Stimulated activated CD8-positive, alpha-beta memory T cell treated with anti-CD3 and anti-CD28 coated beads, Interleukin-15, amount 100 ng/mL, for 4 hours (primary cell): Measurements from ENCODE around the gene CLSTN2.

Experiments used
- DNase-seq, 2 donors: peaks; one replicate each; pipeline ENCODE4 v3.0.0-alpha.2; 2020; ENCODE audit warnings: low read depth in 2 of 2

CLSTN2 gene

DNA sequence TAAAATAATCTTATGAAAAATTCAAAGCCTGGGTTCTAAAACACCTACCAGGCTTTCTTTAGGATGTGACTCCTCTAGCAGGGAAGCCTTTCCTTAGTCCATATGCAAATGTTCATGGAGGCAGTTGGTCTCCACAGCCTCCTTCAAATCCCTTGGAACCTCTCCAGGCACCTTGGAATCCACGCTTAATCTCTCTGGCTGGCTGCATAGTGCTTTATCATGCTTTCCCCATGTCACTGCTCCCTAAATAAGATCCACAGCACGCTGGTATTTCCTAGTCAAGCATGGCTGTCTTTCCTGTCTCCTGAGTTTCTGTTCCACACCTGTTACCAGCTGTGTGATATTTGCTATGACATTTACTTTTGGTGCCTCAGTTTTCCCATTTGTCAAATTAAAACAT, 71.3 kb downstream of the CLSTN2 start:
- no peak for DNase-seq

DNA sequence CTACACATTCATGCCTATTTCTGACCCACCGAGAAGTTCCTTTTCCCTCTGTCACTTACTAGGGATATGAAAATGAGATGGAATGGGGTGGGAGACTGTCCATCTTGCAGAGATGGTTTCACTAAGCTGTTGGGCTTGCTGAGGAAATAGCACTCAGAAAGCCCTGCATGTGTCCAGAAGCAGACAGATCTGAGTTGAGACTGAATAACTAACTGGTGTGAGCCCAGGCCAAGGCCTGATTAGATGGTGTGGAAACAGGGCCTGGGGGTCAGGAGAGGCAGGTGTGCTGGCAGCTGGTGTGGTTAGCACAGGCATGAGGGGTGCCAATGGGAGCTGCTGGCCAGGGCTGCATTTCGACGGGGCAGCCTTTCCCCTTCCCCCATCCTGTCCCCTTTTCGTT, 72.1 kb downstream of the CLSTN2 start:
- DNase-seq = no peak

DNA sequence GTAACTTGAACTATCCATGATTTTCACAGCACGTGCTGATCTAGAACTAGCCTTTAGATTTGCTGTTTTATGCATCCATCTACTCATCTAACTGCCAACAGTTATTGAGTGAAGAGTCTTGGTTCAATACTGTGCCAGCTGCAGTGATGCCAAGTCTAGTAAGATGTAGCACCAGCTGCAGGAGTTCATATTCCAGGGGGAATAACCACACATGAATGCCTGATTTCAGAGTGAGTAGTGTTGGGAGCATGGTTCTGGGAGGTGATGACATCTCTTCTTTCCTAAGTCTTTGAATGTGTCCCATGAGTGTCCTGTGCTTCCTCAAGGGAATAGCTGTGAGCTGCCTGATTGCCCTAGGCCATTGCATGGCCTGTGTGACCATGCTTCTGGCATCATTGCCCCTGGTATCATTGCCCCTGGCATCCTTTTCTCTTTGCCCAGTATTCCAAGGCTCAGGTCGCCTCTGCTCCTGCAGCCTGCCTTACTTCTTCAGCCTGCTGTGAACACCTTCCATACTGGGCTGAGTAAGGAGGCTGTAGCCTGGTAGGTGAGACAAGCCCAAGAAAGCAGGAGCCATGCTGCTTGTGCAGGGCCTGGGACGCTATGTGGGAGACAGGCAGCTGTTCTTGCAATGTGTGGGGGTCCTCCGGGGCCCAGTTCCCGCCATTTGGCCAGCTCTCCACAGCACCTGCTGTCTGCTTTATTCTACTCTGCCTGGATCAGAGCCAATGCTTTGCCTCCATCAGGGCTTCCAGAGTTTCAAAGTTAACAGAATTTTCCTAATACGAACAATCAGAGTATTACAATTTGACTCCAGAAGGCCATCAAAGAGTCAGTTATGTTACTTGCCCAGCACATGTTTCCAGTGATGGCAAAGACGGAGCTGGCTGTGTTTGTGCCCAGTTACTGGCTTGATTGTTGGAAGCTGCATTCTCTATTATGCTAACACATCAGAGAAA, 73.2 kb downstream of the CLSTN2 start:
- DNase-seq = no peak

DNA sequence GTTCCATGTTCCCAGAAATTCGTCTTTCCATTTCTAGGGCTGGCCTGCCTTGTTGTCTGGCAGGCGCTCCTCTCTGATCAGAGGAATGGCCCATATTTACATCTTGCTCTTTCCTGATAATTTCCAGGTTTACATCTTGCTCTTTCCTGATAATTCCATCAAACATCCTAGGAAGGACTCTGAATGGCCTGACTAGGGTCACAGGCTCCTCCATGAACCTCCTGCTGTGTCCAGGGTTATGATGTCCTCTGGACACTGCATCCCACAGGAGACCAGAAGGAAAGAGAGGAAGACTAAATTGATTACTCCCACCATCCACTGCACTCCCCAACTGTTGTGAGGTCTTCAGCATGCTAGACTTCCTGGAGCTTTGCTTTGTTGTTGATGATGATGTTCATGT, 75.4 kb downstream of the CLSTN2 start:
- DNase-seq = no peak

DNA sequence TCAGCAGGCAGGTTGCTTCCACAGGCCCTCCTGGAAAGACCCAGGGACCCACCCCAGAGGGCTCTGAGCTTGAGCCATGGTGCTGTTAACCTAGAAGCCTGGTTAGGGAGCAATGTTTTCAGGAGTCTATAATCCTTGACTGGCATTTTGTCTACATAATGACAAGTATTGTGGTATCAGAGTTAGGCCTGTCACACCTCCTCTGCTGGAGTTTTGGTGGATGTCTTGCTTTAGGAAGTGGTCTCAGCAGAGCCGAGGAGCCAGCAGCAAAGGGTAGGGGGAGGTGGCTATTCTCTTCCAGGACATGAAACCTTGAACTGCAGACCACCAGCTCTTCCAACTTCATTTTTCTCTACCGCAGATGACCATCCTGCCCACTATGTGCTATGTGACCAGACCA, 76.1 kb downstream of the CLSTN2 start:
- no peak for DNase-seq

DNA sequence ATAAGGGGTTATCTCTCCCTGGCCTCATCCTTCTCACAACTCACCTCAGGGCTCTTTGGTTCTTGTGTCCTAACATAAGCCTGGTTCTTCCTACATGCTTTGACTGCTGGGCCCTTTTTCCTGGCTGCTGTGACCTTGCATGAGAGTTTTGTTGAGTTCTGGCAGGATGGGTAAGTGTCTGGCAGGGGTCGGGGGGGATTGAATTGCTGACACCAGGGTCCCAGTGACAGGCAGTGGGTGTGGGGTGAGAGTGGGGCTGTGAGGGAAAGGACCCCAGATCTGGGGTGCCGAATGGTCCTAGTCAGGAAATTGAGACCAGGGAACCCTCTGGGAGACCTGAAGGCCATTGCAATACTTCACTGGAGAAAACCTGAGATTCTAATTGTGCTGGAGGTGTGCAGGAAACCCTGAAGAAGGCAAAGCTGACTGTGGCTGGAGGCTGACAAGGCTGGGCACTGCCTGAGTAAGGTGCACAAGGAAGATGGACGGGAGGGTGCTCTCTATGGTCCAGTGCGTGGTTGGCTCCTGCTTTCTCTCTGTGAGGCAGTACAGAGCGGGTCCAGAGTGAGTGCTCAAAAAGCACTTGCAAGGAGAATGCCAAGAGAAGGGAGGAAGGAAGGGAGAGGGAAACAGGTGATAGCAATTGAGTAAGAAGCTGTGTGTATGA, 76.8 kb downstream of the CLSTN2 start:
- no peak for DNase-seq

DNA sequence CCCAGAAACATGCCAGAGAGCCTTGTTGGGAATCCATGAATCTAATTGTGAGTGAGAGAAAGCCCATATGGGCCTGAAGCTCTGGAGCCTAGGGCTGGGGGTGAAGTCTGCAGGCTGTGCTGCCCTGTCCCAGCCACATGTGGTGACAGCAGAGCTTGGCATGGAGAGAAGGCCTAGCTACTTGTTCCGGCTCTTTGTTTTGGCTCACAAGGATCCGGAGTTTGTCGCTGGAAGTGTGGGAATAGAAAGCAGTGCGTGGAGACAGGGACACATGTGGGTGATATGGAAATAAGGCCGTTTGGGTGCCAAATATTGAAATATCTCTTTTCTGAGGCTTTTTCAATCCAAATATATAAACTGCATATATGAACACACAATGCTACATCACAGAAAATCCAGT, 78.2 kb downstream of the CLSTN2 start:
- no peak for DNase-seq

DNA sequence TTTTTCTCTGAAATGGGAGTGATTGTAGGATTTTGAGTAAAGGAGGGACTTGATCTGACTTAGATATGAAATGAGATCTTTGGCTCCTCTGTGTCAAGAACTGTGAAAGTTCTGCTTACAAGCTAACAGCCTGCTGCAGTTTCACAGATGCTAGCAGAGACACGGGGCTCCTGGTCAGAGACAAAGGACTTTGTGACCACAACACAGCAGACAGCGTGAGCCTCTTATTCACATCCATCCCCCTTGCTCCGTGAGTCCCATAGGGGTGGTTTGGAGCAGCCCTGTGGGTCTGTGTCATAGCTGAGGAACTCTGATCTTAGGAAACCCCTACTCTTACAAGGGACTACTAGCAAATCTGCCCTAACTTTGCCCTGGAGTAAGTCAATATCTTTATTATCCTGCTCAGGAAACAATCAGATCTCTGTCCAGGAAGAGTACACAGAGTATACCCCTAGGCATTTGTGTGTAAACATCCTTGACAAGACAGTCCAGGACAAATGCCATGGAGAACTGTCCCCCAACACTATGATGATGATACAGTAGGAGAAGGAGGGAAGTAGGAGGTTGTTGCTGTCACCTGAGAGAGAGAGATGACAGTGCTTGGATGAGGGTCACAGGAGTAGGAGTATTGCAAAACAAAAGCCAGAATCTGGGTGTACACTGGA, 80.0 kb downstream of the CLSTN2 start:
- no peak for DNase-seq

DNA sequence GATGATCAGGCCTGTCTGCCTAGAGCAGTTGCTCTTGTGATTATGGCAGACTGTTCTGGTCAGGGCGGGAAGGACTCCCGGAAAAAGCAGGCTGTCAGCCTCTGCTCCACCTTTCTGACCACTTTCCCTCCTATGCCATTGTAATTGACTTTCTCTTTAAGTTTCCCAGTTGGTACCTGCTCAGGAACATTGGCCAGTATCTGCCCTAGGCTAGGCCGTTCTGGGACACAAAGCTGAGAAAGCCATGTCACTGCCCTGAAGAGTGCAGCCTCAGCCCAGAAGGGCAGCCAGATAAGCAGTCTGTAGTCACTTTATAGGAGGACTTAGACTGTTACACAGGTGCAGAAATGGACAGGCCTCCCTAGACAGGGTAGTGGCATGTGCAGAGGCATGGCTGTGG, 80.8 kb downstream of the CLSTN2 start:
- DNase-seq = no peak

DNA sequence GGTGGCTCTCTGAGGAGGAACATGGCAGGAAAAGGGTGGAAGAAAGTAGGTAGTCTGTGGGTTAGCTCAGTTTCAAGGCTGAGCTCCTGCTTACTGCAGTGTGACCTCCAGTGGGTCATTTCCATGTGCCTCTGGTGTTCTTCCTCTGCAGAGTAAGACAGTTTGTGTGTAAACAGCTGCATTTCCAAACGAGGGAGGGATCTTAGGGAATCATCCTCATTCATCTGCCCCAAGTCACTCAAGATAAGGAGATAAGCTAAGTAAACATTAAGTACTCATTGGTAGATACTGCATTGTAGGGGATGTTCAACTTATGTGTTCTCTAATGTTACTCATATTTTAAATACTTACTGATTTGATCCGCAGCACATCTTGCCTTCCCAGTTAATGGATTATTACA, 83.6 kb downstream of the CLSTN2 start:
- DNase-seq = no peak

DNA sequence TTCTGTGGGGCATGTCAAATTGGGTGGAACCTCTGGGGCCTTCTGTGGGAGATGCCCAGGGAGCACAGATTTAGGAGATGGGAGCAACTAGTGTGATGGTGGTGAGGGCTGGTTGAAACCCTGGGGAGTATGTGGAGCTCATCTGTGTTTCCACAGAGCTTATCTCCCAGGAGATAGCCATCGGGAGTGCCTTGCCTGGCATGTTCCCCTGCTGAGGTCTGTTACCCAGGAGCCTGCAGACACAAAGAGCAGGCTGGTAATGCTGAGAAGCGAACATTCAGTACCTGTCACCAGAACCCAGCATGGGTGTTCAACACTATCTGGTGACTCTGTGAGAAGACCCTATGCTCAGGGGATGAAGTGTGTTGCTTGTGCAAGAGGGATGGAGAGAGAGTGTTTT, 85.0 kb downstream of the CLSTN2 start:
- DNase-seq = no peak

DNA sequence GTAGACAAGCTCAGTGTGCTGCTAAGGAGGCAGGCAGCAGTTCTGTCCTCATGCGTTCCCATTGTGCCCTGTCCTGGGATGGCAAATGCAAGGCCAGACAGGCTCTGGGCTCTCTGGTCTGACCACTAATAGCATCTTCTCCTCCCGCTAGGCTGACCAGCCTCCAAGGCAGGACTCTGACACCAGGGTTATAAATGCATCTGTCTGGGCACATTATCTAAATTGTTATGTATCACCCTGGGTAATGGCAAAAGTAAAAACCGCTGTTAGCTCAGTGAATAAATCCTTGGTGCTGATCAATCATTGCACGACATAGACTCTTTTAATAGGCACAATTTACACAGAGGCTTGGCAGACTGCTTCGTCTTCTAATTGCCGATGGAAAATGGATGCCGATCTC, 85.6 kb downstream of the CLSTN2 start:
- no peak for DNase-seq

DNA sequence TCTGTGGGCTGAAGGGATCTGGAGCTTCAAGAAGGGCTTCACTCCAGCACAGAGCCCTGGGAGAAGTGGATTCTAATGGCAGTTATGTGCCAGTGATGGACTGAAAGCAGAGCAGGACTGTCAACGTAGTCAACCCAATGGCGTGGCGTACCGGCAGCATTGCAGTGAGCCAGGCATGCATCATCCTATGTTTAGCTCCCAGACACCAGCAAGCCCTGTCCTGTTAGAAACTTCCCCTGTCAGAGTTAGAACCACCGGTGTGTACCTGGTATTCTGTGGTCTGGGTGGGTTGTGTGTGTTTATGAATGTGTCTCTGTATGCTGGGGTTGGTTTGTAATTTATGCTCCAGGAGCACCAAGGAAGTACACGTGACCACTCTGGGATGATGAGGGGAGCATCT, 86.3 kb downstream of the CLSTN2 start:
- no peak for DNase-seq

DNA sequence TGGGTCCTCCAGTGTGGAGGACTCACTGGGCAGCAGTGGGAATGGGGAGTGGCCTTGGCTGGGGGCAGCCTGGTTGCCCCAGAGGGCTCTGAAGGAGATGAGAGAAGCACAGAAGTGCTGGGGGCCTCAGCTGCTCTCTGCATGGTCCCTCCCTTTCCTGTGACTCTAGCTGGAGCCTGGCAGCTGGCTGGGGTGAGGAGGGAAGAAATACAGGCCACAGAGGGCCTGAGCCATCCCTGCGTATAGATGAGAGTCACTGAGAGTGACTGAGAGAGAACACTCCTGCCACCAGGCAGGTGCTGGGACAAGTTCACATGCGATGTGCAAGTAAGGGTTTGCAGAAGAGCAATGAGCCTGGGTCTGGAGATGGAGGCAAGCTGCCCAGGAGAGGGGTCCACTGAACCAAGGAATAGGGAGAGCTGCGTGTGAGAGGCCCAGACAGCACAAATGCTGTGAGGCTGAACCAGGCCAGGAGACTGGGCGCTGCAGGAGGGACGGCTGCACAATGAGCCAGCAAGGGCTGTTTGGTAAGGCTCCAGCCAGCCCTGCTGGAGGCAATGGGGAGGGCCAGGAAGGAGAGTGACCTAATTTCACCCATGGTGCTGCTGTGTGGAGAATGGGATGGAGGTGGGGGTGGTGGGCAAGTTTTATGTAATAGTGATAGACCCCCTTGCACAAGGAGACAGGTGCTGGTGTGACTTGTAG, 87.2 kb downstream of the CLSTN2 start:
- DNase-seq = no peak

DNA sequence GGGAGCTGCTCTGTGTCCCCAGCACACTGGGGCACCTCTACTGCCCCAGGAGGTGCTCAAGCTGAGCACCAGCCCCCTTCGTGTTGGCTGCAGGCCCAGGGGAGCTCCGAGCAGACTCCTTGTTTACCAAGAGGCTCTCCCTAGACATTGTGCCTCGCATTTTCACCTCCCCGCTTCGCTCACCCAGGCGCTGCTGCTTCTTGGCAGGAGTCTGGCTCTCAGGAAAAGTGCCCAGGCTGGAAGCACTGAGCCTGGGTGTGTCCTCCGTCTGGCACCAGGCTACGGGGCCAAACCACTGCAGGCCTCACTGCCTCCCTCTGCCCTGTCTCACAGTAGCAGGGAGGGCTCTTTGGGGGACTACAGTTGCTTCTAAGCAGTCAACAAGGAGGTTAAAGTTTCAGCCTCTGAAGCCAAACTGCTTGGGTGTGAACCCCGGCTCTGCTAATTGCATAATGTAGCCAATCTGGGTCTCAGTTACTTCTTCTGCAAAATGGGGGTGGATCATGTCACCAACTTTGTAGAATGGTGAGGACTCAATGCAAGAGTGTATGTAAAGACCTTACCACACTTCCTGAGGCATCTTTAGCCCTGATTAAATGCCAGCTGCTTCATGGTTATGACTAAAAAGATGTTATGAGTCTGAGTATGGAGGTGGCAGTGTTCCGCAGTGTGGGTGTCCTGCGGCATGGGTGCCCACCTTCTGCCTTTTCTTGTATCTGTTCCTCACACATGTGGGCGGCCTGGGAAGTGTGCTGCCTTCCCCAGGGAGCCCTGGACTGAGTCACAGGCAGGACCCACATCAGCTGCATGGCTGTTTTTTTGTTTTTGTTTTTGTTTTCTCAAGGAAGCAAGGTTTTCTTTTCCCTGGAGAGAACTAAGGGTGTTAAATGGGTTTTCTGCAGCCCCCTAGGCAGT, 88.9 kb downstream of the CLSTN2 start:
- DNase-seq = no peak

DNA sequence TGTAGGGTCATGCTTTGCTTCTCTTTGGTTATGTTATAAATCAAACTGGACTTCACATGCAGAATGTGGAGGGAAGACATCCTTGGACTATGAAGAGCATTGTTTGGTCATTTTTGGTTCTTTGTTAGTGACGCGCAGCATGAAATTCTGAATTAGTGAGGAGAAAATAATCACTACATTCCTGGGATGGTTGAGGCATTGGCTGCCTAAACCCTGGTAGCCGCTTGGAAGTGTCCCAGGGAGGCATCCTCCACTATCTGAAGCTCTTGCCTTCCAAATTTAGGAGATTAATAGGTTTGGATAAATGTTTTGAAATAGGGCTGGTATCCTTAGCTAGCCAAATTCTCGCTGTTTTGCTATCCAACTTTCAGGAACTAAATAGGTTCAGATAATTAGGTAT, 96.2 kb downstream of the CLSTN2 start:
- DNase-seq = no peak

DNA sequence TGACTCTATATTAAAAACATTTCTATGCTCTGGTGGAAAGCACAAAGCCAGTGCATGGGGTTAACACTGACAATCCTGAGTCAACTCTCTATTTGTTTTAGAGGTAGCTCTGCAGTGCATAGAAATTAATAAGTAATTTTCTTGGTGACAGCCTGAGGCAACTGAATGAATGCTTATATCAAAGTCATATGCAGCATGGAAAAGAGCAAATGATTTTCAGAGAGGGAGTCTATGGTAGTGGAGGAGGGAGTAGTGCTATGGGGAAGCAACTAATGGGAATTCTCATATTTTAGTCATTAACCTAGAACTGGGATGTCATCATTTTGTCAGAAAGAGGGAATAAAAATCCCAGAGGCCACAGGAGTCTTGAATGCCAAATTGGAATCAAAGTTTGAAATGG, 99.1 kb downstream of the CLSTN2 start:
- DNase-seq = no peak

DNA sequence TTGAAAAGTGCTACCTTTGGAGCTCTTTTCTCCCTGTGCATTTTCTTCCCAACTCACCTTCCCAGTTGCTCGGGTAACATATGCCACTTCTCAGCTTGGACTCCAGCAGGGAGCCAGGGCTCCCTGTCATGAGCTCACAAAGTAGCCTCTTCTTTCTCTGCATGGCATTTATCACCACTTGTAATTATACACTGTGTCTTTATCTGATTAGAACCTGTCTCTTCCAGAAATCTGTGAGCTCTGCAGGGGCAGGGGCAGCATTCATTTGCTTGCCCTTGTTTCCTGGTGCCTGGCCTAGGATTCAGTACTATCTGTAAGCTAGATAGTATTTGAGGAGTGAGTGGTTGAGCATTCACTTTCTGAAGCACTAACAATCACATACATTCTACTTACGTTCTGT, 100.9 kb downstream of the CLSTN2 start:
- DNase-seq = no peak

DNA sequence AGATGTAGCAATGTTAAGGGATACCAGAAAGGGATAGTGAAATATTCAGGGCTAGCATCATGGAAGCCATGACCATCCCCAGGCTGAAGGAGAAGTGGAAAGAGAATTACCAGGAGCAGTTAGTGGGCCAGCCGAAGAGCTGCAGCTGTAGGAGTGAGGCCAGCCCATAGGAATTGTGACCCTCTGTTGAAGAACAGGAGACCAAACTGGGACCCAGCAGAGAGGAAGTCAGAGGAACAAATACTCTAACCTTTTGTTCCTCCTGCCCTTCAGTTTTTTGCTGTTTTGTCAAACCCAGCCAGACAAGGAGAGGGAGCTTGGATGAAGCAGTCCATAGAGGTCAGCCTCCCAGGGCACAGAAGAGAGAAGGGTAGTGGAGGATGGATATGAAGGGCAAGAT, 115.4 kb downstream of the CLSTN2 start:
- DNase-seq = no peak

DNA sequence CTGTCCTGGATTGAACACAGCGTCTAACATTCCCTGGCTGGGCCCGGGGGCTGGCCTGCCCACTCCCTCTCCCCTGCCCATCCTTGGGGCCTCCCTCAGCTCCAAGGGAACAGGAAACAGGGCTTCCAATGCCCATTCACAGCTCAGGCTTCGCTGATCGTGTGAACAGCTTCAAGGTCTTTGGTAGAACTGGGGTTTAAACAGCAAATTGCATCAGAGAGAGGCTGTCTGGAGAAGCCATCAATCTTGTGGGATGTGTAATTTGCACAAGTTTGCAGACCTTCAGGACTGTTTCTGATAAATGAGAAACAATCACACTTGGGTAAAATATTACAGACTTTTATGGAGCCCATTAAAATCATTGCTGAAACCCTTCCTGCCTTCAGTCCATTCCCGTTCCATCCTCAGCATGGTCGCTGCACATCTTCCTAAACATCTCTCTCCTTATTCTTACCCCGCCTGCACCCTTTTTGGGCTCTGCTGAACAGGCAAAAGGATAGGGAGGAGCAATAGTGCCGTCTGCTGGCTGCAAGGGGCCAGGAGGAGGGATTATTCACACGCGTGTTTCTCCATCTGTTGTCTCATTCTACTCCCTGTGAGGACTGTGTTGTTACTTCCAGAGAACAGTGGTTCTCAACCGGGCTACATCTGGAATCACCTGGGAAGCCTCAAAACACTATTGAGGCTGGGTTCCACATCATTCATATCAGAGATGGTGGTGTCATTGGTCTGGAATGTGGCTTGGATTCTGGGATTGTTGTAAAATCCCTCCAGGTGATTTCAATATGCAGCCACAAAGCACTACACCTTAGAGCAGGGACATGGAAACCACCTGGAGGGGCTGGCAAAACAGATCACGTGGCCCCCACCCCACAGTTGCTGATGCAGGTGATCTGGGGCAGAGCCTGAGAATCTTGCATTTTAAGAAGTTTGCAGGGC, 116.3 kb downstream of the CLSTN2 start:
- DNase-seq = no peak
